SK-N-SH treated with all-trans-retinoic acid at 6 μM for 48 hours (cell line): ENCODE measurements around the gene SEMA5A.

Source experiments
- ATAC-seq: fragments of 200-7000 bp; cut with Tn5 transposase; 3 replicates; pipeline ENCODE4 v1.9.1; 2020; ENCODE audit warnings: mild to moderate bottlenecking, moderate library complexity
- ARNTL ChIP-seq: fragments of 450-650 bp; formaldehyde crosslinking; IDR thresholded peaks from 2 replicates; pipeline ENCODE4 v1.5.0; 2020; ENCODE audit warnings: low read depth, mild to moderate bottlenecking, moderate library complexity, borderline replicate concordance
- BACH2 ChIP-seq: fragments of 250-450 bp; sonication (Bioruptor Pico); IDR thresholded peaks from 2 replicates; pipeline ENCODE4 v1.9.0; 2021; ENCODE audit warnings: mild to moderate bottlenecking, borderline replicate concordance
- CSRNP3 ChIP-seq: fragments of 250-450 bp; sonication (Bioruptor Pico); IDR thresholded peaks from 2 replicates; pipeline ENCODE4 v1.5.1; 2021; ENCODE audit warnings: mild to moderate bottlenecking, moderate library complexity
- ESRRG ChIP-seq: fragments of 250-450 bp; sonication (Bioruptor Pico); IDR thresholded peaks from 2 replicates; pipeline ENCODE4 v1.6.1; 2021; ENCODE audit warnings: mild to moderate bottlenecking
- ISL1 ChIP-seq: fragments of 250-450 bp; sonication (Bioruptor Pico); IDR thresholded peaks from 2 replicates; pipeline ENCODE4 v2.1.2; 2022; ENCODE audit warnings: mild to moderate bottlenecking, moderate library complexity
- OSR1 ChIP-seq: fragments of 250-450 bp; sonication (Bioruptor Pico); IDR thresholded peaks from 2 replicates; pipeline ENCODE4 v1.8.0; 2022; ENCODE audit warnings: moderate library complexity, mild to moderate bottlenecking, inconsistent platforms
- PPARA ChIP-seq: fragments of 250-450 bp; sonication (Bioruptor Pico); IDR thresholded peaks from 2 replicates; pipeline ENCODE4 v1.5.0; 2020; ENCODE audit warnings: mild to moderate bottlenecking, borderline replicate concordance
- RARB ChIP-seq: fragments of 250-450 bp; sonication (Bioruptor Pico); IDR thresholded peaks from 2 replicates; pipeline ENCODE4 v1.8.0; 2021; ENCODE audit warnings: mild to moderate bottlenecking, moderate library complexity
- SNAI2 ChIP-seq: fragments of 250-450 bp; sonication (Bioruptor Pico); IDR thresholded peaks from 2 replicates; pipeline ENCODE4 v1.5.0; 2020; ENCODE audit warnings: mild to moderate bottlenecking, moderate library complexity
- TCF4 ChIP-seq: fragments of 250-450 bp; sonication (Bioruptor Pico); IDR thresholded peaks from 2 replicates; pipeline ENCODE4 v1.8.0; 2021; ENCODE audit warnings: mild to moderate bottlenecking, moderate library complexity, borderline replicate concordance
- TOX ChIP-seq: fragments of 250-450 bp; sonication (Bioruptor Pico); IDR thresholded peaks from 2 replicates; pipeline ENCODE4 v1.8.0; 2021; ENCODE audit warnings: mild to moderate bottlenecking, moderate library complexity, borderline replicate concordance
- TSHZ2 ChIP-seq: fragments of 250-450 bp; sonication (Bioruptor Pico); IDR thresholded peaks from 2 replicates; pipeline ENCODE4 v1.5.0; 2020; ENCODE audit warnings: mild to moderate bottlenecking, moderate library complexity
- ZC3H10 ChIP-seq: fragments of 250-450 bp; sonication (Bioruptor Pico); IDR thresholded peaks from 2 replicates; pipeline ENCODE4 v1.5.1; 2021; ENCODE audit warnings: mild to moderate bottlenecking, moderate library complexity
- ZFP30 ChIP-seq: fragments of 450-650 bp; formaldehyde crosslinking; IDR thresholded peaks from 2 replicates; pipeline ENCODE4 v1.5.0; 2022; ENCODE audit warnings: mild to moderate bottlenecking, moderate library complexity
- ZNF70 ChIP-seq: fragments of 450-650 bp; formaldehyde crosslinking; IDR thresholded peaks from 2 replicates; pipeline ENCODE4 v1.5.0; 2020; ENCODE audit warnings: mild to moderate bottlenecking, moderate library complexity
- ZNF8 ChIP-seq: fragments of 450-650 bp; formaldehyde crosslinking; IDR thresholded peaks from 2 replicates; pipeline ENCODE4 v1.5.0; 2020; ENCODE audit warnings: mild to moderate bottlenecking, moderate library complexity
- TF ChIP-seq, protein P1 (sequence below): fragments of 250-450 bp; sonication (Bioruptor Pico); IDR thresholded peaks from 2 replicates; pipeline ENCODE4 v1.5.1; 2020; ENCODE audit warnings: low read depth, mild to moderate bottlenecking, moderate library complexity
- TF ChIP-seq, protein P2 (sequence below): fragments of 250-450 bp; sonication (Bioruptor Pico); IDR thresholded peaks from 2 replicates; pipeline ENCODE4 v1.8.0; 2021; ENCODE audit warnings: low read depth, mild to moderate bottlenecking, moderate library complexity, borderline replicate concordance

Gene SEMA5A

GRCh38 chr5:9282211-9282610 lies 263.7 kb downstream of the SEMA5A start (continued):
- TF ChIP-seq TSHZ2 (CRISPR knock-in tag) (no peak), ISL1 (CRISPR knock-in tag) (no peak)

DNA sequence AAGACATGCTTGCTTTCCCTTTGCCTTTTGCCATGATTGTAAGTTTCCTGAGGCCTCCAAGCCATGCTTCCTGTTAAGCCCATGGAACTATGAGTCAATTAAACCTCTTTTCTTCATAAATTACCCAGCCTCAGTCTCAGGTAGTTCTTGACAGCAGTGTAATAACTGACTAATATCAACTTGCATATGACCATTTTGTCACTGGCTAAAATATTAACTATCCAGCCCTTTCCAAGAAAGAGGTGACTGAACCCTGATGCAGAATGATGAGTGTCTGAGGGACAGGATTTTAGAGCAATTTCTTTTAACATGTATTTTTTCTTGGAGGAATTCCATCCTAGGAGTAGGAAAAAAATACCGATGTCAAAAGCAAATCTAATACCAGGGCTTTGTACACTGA lies 266.1 kb downstream of the SEMA5A start:
- no peak for ATAC-seq
- TF ChIP-seq OSR1 (CRISPR knock-in tag) (no peak), ZFP30 (CRISPR knock-in tag) (no peak), ZNF70 (no peak), BACH2 (no peak), CSRNP3 (CRISPR knock-in tag) (no peak), TOX (CRISPR knock-in tag) (no peak), ZC3H10 (CRISPR knock-in tag) (no peak), ZNF8 (CRISPR knock-in tag) (no peak), ISL1 (CRISPR knock-in tag) (no peak), SNAI2 (CRISPR knock-in tag) (no peak), TSHZ2 (CRISPR knock-in tag) (no peak), ARNTL (CRISPR knock-in tag) (no peak)
- TF ChIP-seq, protein P1, sequence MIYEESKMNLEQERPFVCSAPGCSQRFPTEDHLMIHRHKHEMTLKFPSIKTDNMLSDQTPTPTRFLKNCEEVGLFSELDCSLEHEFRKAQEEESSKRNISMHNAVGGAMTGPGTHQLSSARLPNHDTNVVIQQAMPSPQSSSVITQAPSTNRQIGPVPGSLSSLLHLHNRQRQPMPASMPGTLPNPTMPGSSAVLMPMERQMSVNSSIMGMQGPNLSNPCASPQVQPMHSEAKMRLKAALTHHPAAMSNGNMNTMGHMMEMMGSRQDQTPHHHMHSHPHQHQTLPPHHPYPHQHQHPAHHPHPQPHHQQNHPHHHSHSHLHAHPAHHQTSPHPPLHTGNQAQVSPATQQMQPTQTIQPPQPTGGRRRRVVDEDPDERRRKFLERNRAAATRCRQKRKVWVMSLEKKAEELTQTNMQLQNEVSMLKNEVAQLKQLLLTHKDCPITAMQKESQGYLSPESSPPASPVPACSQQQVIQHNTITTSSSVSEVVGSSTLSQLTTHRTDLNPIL (CRISPR knock-in tag): no peak

DNA sequence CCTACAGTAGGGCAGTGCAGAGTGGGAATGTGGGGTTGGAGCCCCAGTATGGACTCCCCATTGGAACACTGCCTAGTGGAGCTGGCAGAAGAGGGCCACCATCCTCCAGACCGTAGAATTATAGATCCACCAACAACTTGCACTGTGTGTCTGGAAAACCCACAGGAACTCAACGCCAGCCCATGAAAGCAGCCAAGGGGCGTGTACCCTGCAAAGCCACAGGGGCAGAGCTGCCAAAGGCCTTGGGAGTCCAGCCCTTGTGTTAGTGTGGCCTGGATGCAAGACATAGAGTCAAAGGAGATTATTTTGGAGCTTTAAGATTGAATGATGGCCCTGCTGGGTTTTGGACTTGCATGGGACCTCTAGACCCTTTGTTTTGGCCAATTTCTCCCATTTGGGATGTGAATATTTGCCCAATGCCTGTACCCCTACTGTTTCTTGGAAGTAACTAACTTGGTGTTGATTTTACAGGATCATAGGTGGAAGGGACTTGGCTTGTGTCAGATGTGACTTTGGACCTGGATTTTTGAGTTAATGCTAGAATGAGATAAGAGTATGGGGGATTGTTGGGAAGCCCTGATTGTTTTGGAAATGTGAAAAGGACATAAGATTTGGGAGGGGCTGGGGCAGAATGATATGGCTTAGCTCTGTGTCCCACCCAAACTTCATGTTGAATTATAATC lies 266.8 kb downstream of the SEMA5A start:
- TF ChIP-seq BACH2 (no peak), PPARA (CRISPR knock-in tag) (no peak), TCF4 (no peak), RARB (CRISPR knock-in tag) (no peak), TOX (CRISPR knock-in tag) (no peak), SNAI2 (CRISPR knock-in tag) (no peak), ESRRG (CRISPR knock-in tag) (no peak), ZNF8 (CRISPR knock-in tag) (no peak), ZNF70 (no peak), OSR1 (CRISPR knock-in tag) (no peak)
- TF ChIP-seq, protein P2, sequence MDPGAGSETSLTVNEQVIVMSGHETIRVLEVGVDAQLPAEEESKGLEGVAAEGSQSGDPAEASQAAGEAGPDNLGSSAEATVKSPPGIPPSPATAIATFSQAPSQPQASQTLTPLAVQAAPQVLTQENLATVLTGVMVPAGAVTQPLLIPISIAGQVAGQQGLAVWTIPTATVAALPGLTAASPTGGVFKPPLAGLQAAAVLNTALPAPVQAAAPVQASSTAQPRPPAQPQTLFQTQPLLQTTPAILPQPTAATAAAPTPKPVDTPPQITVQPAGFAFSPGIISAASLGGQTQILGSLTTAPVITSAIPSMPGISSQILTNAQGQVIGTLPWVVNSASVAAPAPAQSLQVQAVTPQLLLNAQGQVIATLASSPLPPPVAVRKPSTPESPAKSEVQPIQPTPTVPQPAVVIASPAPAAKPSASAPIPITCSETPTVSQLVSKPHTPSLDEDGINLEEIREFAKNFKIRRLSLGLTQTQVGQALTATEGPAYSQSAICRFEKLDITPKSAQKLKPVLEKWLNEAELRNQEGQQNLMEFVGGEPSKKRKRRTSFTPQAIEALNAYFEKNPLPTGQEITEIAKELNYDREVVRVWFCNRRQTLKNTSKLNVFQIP (CRISPR knock-in tag): no peak
- TF ChIP-seq, protein P1 (CRISPR knock-in tag): no peak
- no peak for ATAC-seq
